Inflammatory macrophage treated with lipopolysaccharide for 4 hours (primary cell): ENCODE results near the gene ZFP28.

Experiments used
- DNase-seq: peaks from one replicate; pipeline ENCODE4 v3.0.0-alpha.2; 2020

Gene ZFP28

DNA sequence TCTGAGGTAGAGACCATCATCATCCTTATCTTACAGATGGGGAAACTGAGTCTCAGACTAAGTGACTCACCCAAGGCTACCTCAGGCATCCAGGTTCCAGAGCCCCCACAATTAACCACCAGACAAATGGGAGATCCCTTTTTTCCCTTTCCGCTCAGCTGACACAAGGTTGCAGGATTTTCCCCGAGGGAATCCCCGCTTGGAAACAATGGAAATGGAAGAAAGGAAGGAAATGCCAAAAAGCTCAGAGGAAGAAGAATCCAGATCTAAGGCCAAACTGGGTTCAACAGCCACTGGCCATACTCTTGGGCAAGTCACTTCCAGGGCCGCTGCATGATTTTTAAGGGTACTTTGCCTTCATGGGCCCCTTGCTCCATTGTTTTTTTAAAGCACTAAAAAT lies 57.9 kb downstream of the ZFP28 start:
- DNase-seq: no peak

GRCh38 chr19:56597696-56598095 lies 58.9 kb downstream of the ZFP28 start:
- no peak for DNase-seq

GRCh38 chr19:56601375-56601774 lies 62.6 kb downstream of the ZFP28 start:
- DNase-seq: no peak

GRCh38 chr19:56603829-56604228 lies 65.1 kb downstream of the ZFP28 start:
- DNase-seq: no peak
